ENCODE measurements around the gene SAMD7. TPM values are rescaled to one million over a fixed set of nuclear protein-coding genes. Genes with fewer than 3 reads are reported as not detected.

The SAMD7 gene
- total RNA-seq, 2 donors from 2014 or later = 1.5 TPM; not detected in 1

DNA sequence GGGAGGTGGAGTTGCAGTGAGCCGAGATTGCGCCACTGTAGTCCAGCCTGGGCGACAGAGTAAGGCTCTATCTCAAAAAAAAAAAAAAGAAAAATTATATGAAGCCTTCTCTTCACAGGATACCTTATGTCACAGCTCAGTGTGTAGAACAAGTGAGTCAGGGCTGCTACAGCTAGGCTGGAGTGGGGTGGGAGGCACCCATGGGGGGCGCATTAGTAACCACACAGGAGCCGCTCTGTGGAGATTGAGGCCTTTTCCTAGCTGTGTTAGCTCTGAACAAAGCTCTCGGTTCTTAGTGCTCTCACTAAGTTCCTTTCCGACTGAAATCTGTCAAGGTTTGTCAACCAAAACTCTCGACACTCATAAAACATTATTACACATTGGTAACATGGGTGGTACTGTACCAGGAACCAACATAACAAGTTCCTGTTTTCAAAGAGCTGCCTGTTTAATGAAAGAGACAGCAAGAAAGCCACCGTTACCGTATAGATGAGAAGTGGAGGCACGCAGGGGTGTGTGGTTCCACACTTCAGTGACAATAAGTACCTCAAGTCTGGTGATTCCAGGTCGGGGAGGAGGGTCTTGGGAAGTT is 46.1 kb upstream of the SAMD7 start:
- TF ChIP-seq POLR2A (IDR thresholded peaks at IDR 0.05) (no peak), POLR2AphosphoS5 (IDR thresholded peaks at IDR 0.05) (peak; percentile 37)
- no peak for DNase-seq (ENCODE audit: low spot score)
- intact Hi-C loops (cut with DNase I) = loop anchor here (10.0 kb wide), 1 partner anchor 320 kb away; the partner anchor contains the start of gene PHC3
- Histone ChIP-seq H3K9me3 (no peaks in the 10 kb centered on the region), H3K4me1 (replicated peaks) (no peaks in the 10 kb centered on the region), H3K27me3 (replicated peaks; ENCODE audit: insufficient read depth) (no peaks in the 10 kb centered on the region), H3K36me3 (no peaks in the 10 kb centered on the region), H3K4me3 (no peak overlapping the region), H3K27ac (peak overlapping the region; percentile 42 to 58)
- 65% methylated on average over 12 of the region's 12 CpGs for WGBS

- no peaks in the 10 kb centered on the region for H3K27me3 ChIP-seq (replicated peaks; ENCODE audit: insufficient read depth)
- whole genome bisulfite sequencing = 95% methylated on average over 3 of the region's 3 CpGs
- H3K4me1 ChIP-seq (replicated peaks) = no peaks in the 10 kb centered on the region
- H3K27ac ChIP-seq = no peak overlapping the region
- H3K9me3 ChIP-seq = no peaks in the 10 kb centered on the region
- intact Hi-C loops (cut with DNase I) = loop anchor here (10.0 kb wide), 1 partner anchor 317 kb away; the partner anchor contains the start of gene PHC3
- H3K36me3 ChIP-seq = no peaks in the 10 kb centered on the region
- H3K4me3 ChIP-seq = no peak overlapping the region
- TF ChIP-seq POLR2A (IDR thresholded peaks at IDR 0.05) (no peak), POLR2AphosphoS5 (IDR thresholded peaks at IDR 0.05) (no peak)
- TF ChIP-seq, protein P1, sequence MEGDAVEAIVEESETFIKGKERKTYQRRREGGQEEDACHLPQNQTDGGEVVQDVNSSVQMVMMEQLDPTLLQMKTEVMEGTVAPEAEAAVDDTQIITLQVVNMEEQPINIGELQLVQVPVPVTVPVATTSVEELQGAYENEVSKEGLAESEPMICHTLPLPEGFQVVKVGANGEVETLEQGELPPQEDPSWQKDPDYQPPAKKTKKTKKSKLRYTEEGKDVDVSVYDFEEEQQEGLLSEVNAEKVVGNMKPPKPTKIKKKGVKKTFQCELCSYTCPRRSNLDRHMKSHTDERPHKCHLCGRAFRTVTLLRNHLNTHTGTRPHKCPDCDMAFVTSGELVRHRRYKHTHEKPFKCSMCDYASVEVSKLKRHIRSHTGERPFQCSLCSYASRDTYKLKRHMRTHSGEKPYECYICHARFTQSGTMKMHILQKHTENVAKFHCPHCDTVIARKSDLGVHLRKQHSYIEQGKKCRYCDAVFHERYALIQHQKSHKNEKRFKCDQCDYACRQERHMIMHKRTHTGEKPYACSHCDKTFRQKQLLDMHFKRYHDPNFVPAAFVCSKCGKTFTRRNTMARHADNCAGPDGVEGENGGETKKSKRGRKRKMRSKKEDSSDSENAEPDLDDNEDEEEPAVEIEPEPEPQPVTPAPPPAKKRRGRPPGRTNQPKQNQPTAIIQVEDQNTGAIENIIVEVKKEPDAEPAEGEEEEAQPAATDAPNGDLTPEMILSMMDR (IDR thresholded peaks at IDR 0.05) = no peak
- DNase-seq (ENCODE audit: low spot score) = no peak
These were observed 43.7 kb upstream of the SAMD7 start for GRCh38 chr3:169867584-169868210.

GRCh38 chr3:169868369-169868768 is 43.0 kb upstream of the SAMD7 start:
- Histone ChIP-seq H3K4me1 (replicated peaks) (no peaks in the 10 kb centered on the region), H3K27me3 (replicated peaks; ENCODE audit: insufficient read depth) (no peaks in the 10 kb centered on the region), H3K27ac (no peak overlapping the region), H3K4me3 (no peak overlapping the region), H3K36me3 (no peaks in the 10 kb centered on the region), H3K9me3 (no peaks in the 10 kb centered on the region)
- intact Hi-C loops (cut with DNase I) = loop anchor here (10.0 kb wide), 1 partner anchor 316 kb away; the partner anchor contains the start of gene PHC3
- whole genome bisulfite sequencing = 75% methylated on average over 2 of the region's 2 CpGs
- DNase-seq (ENCODE audit: low spot score) = no peak
- TF ChIP-seq, protein P1 (IDR thresholded peaks at IDR 0.05) = no peak
- TF ChIP-seq POLR2A (IDR thresholded peaks at IDR 0.05) (no peak), POLR2AphosphoS5 (IDR thresholded peaks at IDR 0.05) (no peak)

GRCh38 chr3:169869484-169870220 is 41.7 kb upstream of the SAMD7 start, which contains the start of gene LRRC31:
Gene LRRC31 (minus strand): TSS chr3:169869935. CDS start chr3:169869807, 128 bp downstream.
- WGBS = 38% methylated on average over 2 of the region's 2 CpGs
- H3K4me1 ChIP-seq (replicated peaks) = no peaks in the 10 kb centered on the region
- H3K36me3 ChIP-seq = no peaks in the 10 kb centered on the region
- intact Hi-C loops (cut with DNase I) = loop anchor here (5.0 to 10.0 kb wide), 2 partner anchors 93 to 315 kb away; partner anchors contain the start of gene PHC3
- H3K4me3 ChIP-seq = no peak within 1 kb of the TSS
- H3K27me3 ChIP-seq (replicated peaks; ENCODE audit: insufficient read depth) = no peaks in the 10 kb centered on the region
- H3K9me3 ChIP-seq = no peaks in the 10 kb centered on the region
- peak within 1 kb of the TSS; percentile 64 to 71 for H3K27ac ChIP-seq
- no peak for DNase-seq (ENCODE audit: low spot score)
- TF ChIP-seq POLR2AphosphoS5 (IDR thresholded peaks at IDR 0.05) = no peak
- TF ChIP-seq, protein P1 (IDR thresholded peaks at IDR 0.05) = no peak
- no peak for TF ChIP-seq POLR2A (IDR thresholded peaks at IDR 0.05)

Measured in prostate gland (tissue), 2 donors.